GM13977 (cell line): ENCODE results near the gene ZMAT5.
A peak's percentile ranks its signal among the peaks of the same experiment; 100 is the strongest.

Experiments used
- DNase-seq: peaks from one replicate; pipeline ENCODE4 v3.0.0; 2012; ENCODE audit warnings: low spot score
- CTCF ChIP-seq: IDR thresholded peaks from 2 replicates; pipeline ENCODE4 v1.5.1; 2012; ENCODE audit warnings: mild to moderate bottlenecking, control low read depth; ENCODE audit not compliant: insufficient read depth; ENCODE audit errors: extremely low read depth, missing control alignments
- in situ Hi-C: fragments of 300-500 bp; cut with MboI; formaldehyde crosslinking; loops from one replicate; pipeline ENCODE4 v1.12.0; 2022; ENCODE audit warnings: low sequenced_read_pairs, low pct_unique_long_range_greater_than_20kb, mixed read lengths, inconsistent platforms; ENCODE audit not compliant: unreplicated experiment

The ZMAT5 gene

GRCh38 chr22:29689880-29690213 is 77.0 kb downstream of the ZMAT5 start:
- in situ Hi-C loops = no loop called here
- TF ChIP-seq CTCF = peak; percentile 71
- DNase-seq = peak; percentile 65

- DNase-seq = no peak
- in situ Hi-C loops = no loop called here
- no peak for TF ChIP-seq CTCF
Measured at GRCh38 chr22:29689206-29689879, 77.5 kb downstream of the ZMAT5 start.

- no peak for TF ChIP-seq CTCF
- in situ Hi-C loops = no loop called here
- DNase-seq = no peak
Measured at GRCh38 chr22:29684244-29684643, 82.6 kb downstream of the ZMAT5 start.

GRCh38 chr22:29683536-29683935 is 83.3 kb downstream of the ZMAT5 start:
- no peak for DNase-seq
- TF ChIP-seq CTCF = no peak
- in situ Hi-C loops = no loop called here
